Skeletal muscle tissue (tissue), 4 donors: ENCODE data around the gene DDI2. TPM values are rescaled to one million over a fixed set of nuclear protein-coding genes. Genes with fewer than 3 reads are reported as not detected.
A peak's percentile ranks its signal among the peaks of the same experiment; 100 is the strongest.
"Not testable (repeated sequence)": the region's sequence is repeated elsewhere in the genome, so short reads cannot be mapped to it uniquely, and the experiment has no call there.

ENCODE experiments used
- H3K27ac ChIP-seq: one replicate; pipeline ENCODE4 v1.7.0; 2013; ENCODE audit warnings: mild to moderate bottlenecking, low read depth, low read length, inconsistent platforms
- H3K27me3 ChIP-seq, 3 donors: one replicate each; pipeline ENCODE4 v1.7.0; 2013; ENCODE audit warnings: low read length in 3 of 3; ENCODE audit not compliant: control insufficient read depth in 3 of 3, insufficient read depth in 3 of 3
- H3K36me3 ChIP-seq, 3 donors: one replicate each; pipeline ENCODE4 v1.7.0; 2013; ENCODE audit warnings: low read length in 3 of 3; ENCODE audit not compliant: control insufficient read depth in 3 of 3, insufficient read depth in 3 of 3
- H3K4me1 ChIP-seq, 3 donors: one replicate each; pipeline ENCODE4 v1.7.0; 2013; ENCODE audit warnings: low read length in 3 of 3, mild to moderate bottlenecking in 3 of 3; ENCODE audit not compliant: control insufficient read depth in 3 of 3, insufficient read depth in 3 of 3
- H3K4me3 ChIP-seq, 3 donors: one replicate each; pipeline ENCODE4 v1.7.0; 2013; ENCODE audit warnings: low read length in 3 of 3
- H3K9ac ChIP-seq, 3 donors: one replicate each; pipeline ENCODE4 v1.7.0; 2013; ENCODE audit warnings: low read length in 3 of 3, mild to moderate bottlenecking in 3 of 3, moderate library complexity in 2 of 3, low read depth in 1 of 3
- H3K9me3 ChIP-seq, 3 donors: one replicate each; pipeline ENCODE4 v1.7.0; 2013; ENCODE audit warnings: low read length in 3 of 3; ENCODE audit not compliant: control insufficient read depth in 3 of 3
- total RNA-seq: library from RNA; depleted of rRNA; stranded (reverse); fragments of >200 nt; gene quantifications from one replicate; pipeline ENCODE4 v1.2.3, GENCODE V29; 2014
- donor health status: Osteomylitis.

Gene DDI2
- total RNA-seq, 1 donor from 2014 or later: 30.8 TPM

- Histone ChIP-seq H3K27ac (no peak overlapping the region), H3K9ac (no peak overlapping the region), H3K4me3 (no peak overlapping the region), H3K27me3 (no peaks in the 10 kb centered on the region), H3K9me3 (no peaks in the 10 kb centered on the region), H3K36me3 (peaks cover 2 to 12% (median 4%) of the 10 kb centered on the region in 3 donors), H3K4me1 (peaks cover 20 to 43% (median 30%) of the 10 kb centered on the region in 3 donors)
These were observed 80.9 kb downstream of the DDI2 start for GRCh38 chr1:15698201-15698600.

- H3K9me3 ChIP-seq, H3K27ac ChIP-seq, H3K4me3 ChIP-seq, H3K9ac ChIP-seq, H3K27me3 ChIP-seq: not testable (repeated sequence)
- H3K36me3 ChIP-seq: peaks cover 0 to 12% (median 4%) of the 10 kb centered on the region in 3 donors
- H3K4me1 ChIP-seq: peaks cover 26 to 48% (median 36%) of the 10 kb centered on the region in 3 donors
These were observed 82.1 kb downstream of the DDI2 start for GRCh38 chr1:15699321-15699720.

DNA sequence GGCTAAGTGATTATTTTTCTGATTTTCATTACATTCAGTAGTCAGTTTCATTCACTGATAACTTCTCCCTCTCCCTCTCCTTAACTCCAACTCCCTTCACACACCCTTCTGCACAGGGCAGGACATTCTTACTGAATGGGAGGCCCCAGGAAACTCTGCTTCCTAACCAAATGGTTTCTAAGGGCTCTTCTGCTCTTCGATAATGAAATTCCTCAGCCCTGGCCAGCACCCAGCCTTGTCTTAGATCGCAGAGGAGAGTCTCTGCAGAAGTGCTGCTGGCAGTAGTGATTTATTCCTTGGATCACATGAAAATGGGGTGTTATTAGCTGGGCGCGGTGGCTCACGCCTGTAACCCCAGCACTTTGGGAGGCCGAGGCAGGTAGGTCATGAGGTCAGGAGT, 83.2 kb downstream of the DDI2 start:
- peaks cover 35 to 60% (median 47%) of the 10 kb centered on the region in 3 donors for H3K4me1 ChIP-seq
- H3K27ac ChIP-seq: no peak overlapping the region

DNA sequence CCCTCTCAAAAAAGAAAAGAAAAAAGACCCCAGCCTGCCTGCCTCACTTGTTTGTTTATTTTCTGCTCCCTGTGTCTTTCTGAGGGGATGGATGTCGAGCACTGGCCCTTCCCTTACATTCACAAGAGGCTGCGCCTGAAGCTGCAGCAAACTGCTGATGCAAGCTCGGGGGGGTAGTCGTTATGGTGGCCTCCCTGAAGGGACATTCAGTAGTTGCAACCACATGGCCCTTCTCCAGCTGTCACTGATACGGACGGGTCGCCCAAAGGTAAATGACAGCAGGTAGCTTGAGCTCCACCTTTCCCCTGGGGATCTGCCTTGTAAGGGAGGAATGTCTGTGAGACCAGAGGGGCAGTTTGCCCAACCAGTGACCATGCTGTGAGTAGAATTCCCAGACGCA, 84.5 kb downstream of the DDI2 start:
- Histone ChIP-seq H3K9ac (no peak overlapping the region), H3K4me3 (no peak overlapping the region), H3K9me3 (no peaks in the 10 kb centered on the region), H3K36me3 (peaks cover under 1 to 10% (median 6%) of the 10 kb centered on the region in 3 donors), H3K27ac (no peak overlapping the region), H3K4me1 (peaks cover 35 to 67% (median 50%) of the 10 kb centered on the region in 3 donors), H3K27me3 (no peaks in the 10 kb centered on the region)

More for the DNA sequence above, 83.2 kb downstream of the DDI2 start:
- no peak overlapping the region for H3K4me3 ChIP-seq
- peaks cover under 1 to 12% (median 4%) of the 10 kb centered on the region in 3 donors for H3K36me3 ChIP-seq
- no peaks in the 10 kb centered on the region for H3K9me3 ChIP-seq
- no peaks in the 10 kb centered on the region for H3K27me3 ChIP-seq
- no peak overlapping the region for H3K9ac ChIP-seq

DNA sequence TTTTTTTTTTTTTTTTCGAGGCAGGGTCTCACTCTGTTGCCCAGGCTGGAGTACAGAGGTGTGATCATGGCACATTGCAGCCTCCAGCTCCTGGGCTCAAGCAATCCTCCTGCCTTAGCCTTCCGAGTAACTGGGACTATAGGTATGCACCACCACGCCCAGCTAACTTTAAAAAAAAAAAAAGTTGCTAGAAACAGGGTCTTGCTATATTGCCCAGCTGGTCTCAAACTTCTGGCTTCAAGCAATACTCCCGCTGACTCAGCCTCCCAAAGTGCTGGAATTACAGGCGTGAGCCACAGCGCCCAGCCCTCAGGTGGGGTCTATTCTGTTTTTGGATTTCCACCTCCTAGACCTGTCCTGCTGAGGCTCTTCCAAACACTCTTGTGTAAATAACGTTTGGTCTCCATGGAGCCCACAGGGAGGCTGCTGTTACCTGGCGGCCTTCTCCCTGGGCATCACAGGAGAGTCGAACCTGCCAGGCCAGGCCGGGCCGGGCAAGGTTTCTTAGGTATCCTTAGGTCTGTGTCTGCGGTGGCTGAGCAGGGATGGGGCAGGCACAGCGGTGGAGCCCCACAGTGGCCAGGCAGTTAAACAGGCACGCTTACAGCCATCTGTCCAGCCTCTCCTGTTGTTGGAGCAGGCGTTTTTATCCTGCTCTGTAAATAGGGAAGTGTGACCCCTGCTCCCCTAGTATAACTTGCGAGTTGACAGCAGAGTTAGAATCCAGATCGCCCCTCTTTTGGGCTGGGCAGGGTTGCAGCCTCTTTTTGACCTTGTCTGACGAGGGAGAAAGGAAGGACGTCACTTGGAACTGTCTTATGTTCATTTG, 85.7 kb downstream of the DDI2 start:
- peaks cover 0 to 6% (median 4%) of the 10 kb centered on the region in 3 donors for H3K36me3 ChIP-seq
- peak overlapping the region in 2 of 3 donors; percentile 10 to 29 for H3K4me3 ChIP-seq
- no peaks in the 10 kb centered on the region for H3K9me3 ChIP-seq
- H3K4me1 ChIP-seq: peaks cover 44 to 67% (median 56%) of the 10 kb centered on the region in 3 donors
- H3K9ac ChIP-seq: peak overlapping the region; percentile 63 to 79 (median 69)
- no peaks in the 10 kb centered on the region for H3K27me3 ChIP-seq
- peak overlapping the region; percentile 89 for H3K27ac ChIP-seq

GRCh38 chr1:15703562-15703961, 86.3 kb downstream of the DDI2 start:
- Histone ChIP-seq H3K27me3 (no peaks in the 10 kb centered on the region), H3K9ac (peak overlapping the region; percentile 63 to 79 (median 69)), H3K9me3 (no peaks in the 10 kb centered on the region), H3K36me3 (peaks cover 0 to 6% (median 4%) of the 10 kb centered on the region in 3 donors), H3K4me1 (peaks cover 45 to 73% (median 56%) of the 10 kb centered on the region in 3 donors), H3K27ac (peak overlapping the region; percentile 89), H3K4me3 (peak overlapping the region; percentile 10 to 41 (median 29))

- peaks cover 56 to 83% (median 64%) of the 10 kb centered on the region in 3 donors for H3K4me1 ChIP-seq
- no peaks in the 10 kb centered on the region for H3K9me3 ChIP-seq
- peak overlapping the region; percentile 89 for H3K27ac ChIP-seq
- H3K36me3 ChIP-seq: peaks cover 0 to 6% (median 4%) of the 10 kb centered on the region in 3 donors
- H3K4me3 ChIP-seq: no peak overlapping the region
- H3K27me3 ChIP-seq: no peaks in the 10 kb centered on the region
- H3K9ac ChIP-seq: peak overlapping the region in 1 of 3 donors; percentile 28
These were observed 87.4 kb downstream of the DDI2 start for GRCh38 chr1:15704526-15705183.

DNA sequence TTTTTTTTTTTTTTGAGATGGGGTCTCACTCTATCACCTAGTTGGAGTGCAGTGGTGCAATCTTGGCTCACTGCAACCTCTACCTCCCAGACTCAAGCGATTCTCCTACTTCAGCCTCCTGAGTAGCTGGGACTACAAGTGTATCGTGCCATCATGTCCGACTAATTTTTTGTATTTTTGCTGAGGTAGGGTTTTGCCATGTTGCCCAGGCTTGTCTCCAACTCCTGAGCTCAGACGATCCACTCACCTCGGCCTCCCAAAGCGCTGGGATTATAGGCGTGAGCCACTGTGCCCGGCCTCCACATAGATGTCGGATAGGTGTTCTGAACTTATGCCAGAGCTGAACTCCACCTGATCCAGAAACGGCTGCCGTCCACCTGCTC, 87.9 kb downstream of the DDI2 start:
- H3K9me3 ChIP-seq: no peaks in the 10 kb centered on the region
- peak overlapping the region in 1 of 3 donors; percentile 25 for H3K9ac ChIP-seq
- H3K27me3 ChIP-seq: no peaks in the 10 kb centered on the region
- peaks cover 52 to 79% (median 63%) of the 10 kb centered on the region in 3 donors for H3K4me1 ChIP-seq
- peak overlapping the region; percentile 89 for H3K27ac ChIP-seq
- H3K36me3 ChIP-seq: peaks cover 0 to 6% (median 4%) of the 10 kb centered on the region in 3 donors
- H3K4me3 ChIP-seq: no peak overlapping the region

- no peak overlapping the region for H3K4me3 ChIP-seq
- H3K9me3 ChIP-seq: no peaks in the 10 kb centered on the region
- H3K27me3 ChIP-seq: no peaks in the 10 kb centered on the region
- peak overlapping the region in 1 of 3 donors; percentile 50 for H3K9ac ChIP-seq
- peaks cover 53 to 78% (median 60%) of the 10 kb centered on the region in 3 donors for H3K4me1 ChIP-seq
- H3K27ac ChIP-seq: peak overlapping the region; percentile 87
- peaks cover 0 to 6% (median 4%) of the 10 kb centered on the region in 3 donors for H3K36me3 ChIP-seq
These were observed 89.5 kb downstream of the DDI2 start for GRCh38 chr1:15706751-15707150.
